NCI-H1694 (cell line): ENCODE measurements around the gene CCL8.

Source experiments
- DNase-seq: peaks from one replicate; lab custom pipeline; 2025; lab: John Stamatoyannopoulos, UW

The CCL8 gene

GRCh38 chr17:34367486-34368195 lies 48.4 kb downstream of the CCL8 start:
- DNase-seq = no peak

DNA sequence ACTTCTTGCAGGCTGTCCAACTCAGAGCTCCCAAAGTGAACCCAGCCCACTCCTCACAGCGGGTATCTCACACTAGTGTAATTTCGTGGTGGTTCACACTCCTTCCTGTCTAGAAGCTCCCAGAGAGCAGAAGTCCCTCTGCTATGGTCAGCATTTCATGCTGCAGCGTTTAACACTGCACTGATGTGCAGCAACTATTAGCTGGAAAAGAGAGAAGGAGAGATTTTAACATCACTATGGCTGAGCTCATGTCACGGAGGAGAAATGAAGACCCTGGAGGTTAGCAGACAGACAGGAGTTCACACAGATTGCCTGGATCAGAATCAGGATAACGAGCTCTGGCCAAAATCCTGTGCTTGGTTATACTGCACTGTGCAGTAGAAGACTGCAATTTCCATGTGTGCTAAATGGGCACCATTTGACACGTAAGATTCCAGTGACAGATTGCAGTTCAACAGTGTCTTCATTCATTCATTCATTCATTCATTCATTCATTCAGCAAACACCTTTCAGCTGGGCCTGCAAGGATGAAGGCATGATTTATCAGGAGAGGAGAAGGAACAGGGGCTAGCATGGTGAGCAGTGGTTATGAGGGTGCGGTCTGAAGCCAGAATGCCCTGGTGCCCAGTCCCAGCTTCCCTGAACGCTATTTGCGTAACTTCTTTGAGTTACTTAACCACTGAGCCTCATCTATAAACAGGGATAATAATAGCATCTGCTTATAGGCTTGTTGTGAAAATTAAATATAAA lies 49.1 kb downstream of the CCL8 start:
- DNase-seq = no peak

DNA sequence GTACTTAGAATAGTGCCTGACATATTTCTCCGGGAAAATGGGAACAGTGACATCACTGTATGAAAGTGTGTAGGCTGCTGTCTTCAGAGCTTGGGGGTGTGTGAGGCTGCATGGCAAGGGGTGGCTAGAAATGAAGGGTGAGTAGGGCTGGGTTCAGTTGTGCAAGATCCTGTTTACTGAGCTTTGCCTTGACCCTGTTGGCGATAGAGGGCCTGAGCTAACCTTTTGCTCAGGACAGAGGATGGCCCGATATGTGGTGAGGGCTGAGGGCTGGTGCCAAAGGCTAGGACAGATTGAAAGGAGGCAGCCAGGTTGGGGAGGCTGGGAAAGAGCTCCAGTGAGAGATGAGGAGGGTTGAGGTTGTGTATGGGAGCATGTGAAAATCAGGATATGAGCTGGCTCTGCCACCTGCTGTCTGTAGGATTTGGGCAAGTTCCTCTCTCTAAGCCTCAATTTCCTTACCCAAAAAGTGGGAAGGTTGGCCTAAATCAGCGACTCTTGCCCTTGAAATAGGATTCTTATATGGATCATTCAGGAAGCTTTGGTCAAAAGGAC lies 49.8 kb downstream of the CCL8 start:
- no peak for DNase-seq

GRCh38 chr17:34369571-34369970 lies 50.3 kb downstream of the CCL8 start:
- DNase-seq = no peak

DNA sequence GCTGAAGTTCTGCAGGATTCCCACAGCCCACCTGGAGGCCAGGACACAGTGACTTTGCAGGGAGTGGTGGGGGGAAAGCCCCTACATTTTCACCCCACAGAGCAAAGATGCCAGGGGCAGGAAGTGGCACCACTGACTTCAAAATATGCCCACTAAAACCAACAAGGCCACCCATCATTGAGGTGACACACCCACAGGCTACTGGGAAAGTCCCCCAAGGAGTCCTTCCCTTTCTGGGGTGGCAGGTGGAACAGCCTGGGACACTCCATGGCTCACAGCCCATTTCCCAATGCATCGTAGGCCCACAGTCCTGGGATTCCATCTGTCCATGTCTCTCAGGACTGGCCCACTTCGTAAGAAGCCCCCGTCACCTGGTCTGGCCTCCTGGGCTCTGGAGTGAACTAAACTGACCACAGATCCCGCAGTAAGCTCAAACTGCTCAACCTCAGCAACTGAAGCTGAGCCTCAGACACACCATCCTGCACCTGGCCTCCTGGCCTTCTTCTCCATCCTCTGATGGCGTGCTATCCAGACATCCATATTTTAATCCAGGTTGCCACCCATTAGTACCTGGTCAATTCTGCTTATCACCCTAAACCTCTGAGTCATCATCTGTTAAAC lies 51.3 kb downstream of the CCL8 start:
- DNase-seq = no peak

- DNase-seq = no peak
Measured at GRCh38 chr17:34370997-34371395, 51.8 kb downstream of the CCL8 start.
